Uterus (tissue), 2 donors: ENCODE results near the gene EYS.

Experiments
- CTCF ChIP-seq, 4 experiments: fragments of 200-600 bp in 2 of 4; fragments of 450-650 bp in 2 of 4; sonication (generic) in 2 of 4; IDR thresholded peaks; one replicate each; pipeline ENCODE4 v1.5.1; 2016 to 2019; ENCODE audit warnings: antibody characterized with exemption in 4 of 4, mild to moderate bottlenecking in 2 of 4, moderate library complexity in 1 of 4
- POLR2A ChIP-seq, 2 donors: fragments of 450-650 bp; IDR thresholded peaks; one replicate each; pipeline ENCODE4 v1.6.1; 2016; ENCODE audit warnings: antibody characterized with exemption in 2 of 2, mild to moderate bottlenecking in 1 of 2, moderate library complexity in 1 of 2

- TF ChIP-seq CTCF (IDR thresholded peaks at IDR 0.05) (no peak), POLR2A (IDR thresholded peaks at IDR 0.05) (no peak)
These were observed 1947.4 kb downstream of the EYS start for GRCh38 chr6:63759605-63760105.
